Liver (tissue), 9 donors: ENCODE data around the gene FOLR1. TPM values are rescaled to one million over a fixed set of nuclear protein-coding genes. Genes with fewer than 3 reads are reported as not detected.

Experiments
- DNase-seq: peaks from one replicate; pipeline ENCODE4 v3.0.0-alpha.2; 2017; ENCODE audit warnings: low spot score
- H3K27ac ChIP-seq, 2 donors: one replicate each; pipeline ENCODE4 v1.7.0; 2013; ENCODE audit warnings: inconsistent platforms in 2 of 2, low read length in 2 of 2, control low read depth in 1 of 2, low read depth in 1 of 2, mild to moderate bottlenecking in 1 of 2
- H3K27me3 ChIP-seq, 4 donors: one replicate each; pipeline versions ENCODE4 v1.6.1 to v1.7.0; 2013; ENCODE audit warnings: low read length in 3 of 4, inconsistent platforms in 1 of 4, mild to moderate bottlenecking in 1 of 4, moderate library complexity in 1 of 4; ENCODE audit not compliant: control insufficient read depth in 4 of 4, insufficient read depth in 4 of 4
- H3K36me3 ChIP-seq, 4 donors: one replicate each; pipeline versions ENCODE4 v1.6.1 to v1.7.0; 2013; ENCODE audit warnings: low read length in 3 of 4, mild to moderate bottlenecking in 3 of 4, low read depth in 1 of 4, moderate library complexity in 1 of 4; ENCODE audit not compliant: control insufficient read depth in 4 of 4, insufficient read depth in 3 of 4
- H3K4me1 ChIP-seq, 4 donors: one replicate each; pipeline versions ENCODE4 v1.6.1 to v1.7.0; 2013; ENCODE audit warnings: low read length in 3 of 4, mild to moderate bottlenecking in 3 of 4, moderate library complexity in 1 of 4; ENCODE audit not compliant: control insufficient read depth in 4 of 4, insufficient read depth in 4 of 4
- H3K4me3 ChIP-seq, 3 donors: one replicate each; pipeline versions ENCODE4 v1.6.1 to v1.7.0; 2013; ENCODE audit warnings: low read length in 3 of 3, control low read depth in 1 of 3, low read depth in 1 of 3, mild to moderate bottlenecking in 1 of 3
- H3K9ac ChIP-seq, 2 donors: one replicate each; pipeline ENCODE4 v1.7.0; 2013; ENCODE audit warnings: low read length in 2 of 2, mild to moderate bottlenecking in 2 of 2, moderate library complexity in 2 of 2, control low read depth in 1 of 2, low read depth in 1 of 2
- H3K9me3 ChIP-seq, 4 donors: one replicate each; pipeline versions ENCODE4 v1.6.1 to v1.7.0; 2013; ENCODE audit warnings: low read length in 3 of 4; ENCODE audit not compliant: control insufficient read depth in 4 of 4
- EGR1 ChIP-seq, 2 donors: IDR thresholded peaks; 2 replicates each; pipeline ENCODE4 v1.6.1; 2016 to 2018; ENCODE audit warnings: antibody characterized with exemption in 2 of 2, low read depth in 2 of 2
- FOXA1 ChIP-seq: IDR thresholded peaks from 2 replicates; pipeline ENCODE4 v1.6.1; 2016; ENCODE audit warnings: antibody characterized with exemption
- FOXA2 ChIP-seq: IDR thresholded peaks from 2 replicates; pipeline ENCODE4 v1.6.1; 2016; ENCODE audit warnings: antibody characterized with exemption
- GABPA ChIP-seq, 2 donors: IDR thresholded peaks in 1 of 2; conservative IDR thresholded peaks in 1 of 2; 2 replicates each; pipeline ENCODE4 v1.6.1; 2016; ENCODE audit warnings: antibody characterized with exemption in 2 of 2, mild to moderate bottlenecking in 1 of 2, moderate library complexity in 1 of 2
- HNF4A ChIP-seq, 2 donors: conservative IDR thresholded peaks; 2 replicates each; pipeline ENCODE4 v1.6.1; 2016; ENCODE audit warnings: antibody characterized with exemption in 2 of 2, mild to moderate bottlenecking in 2 of 2
- HNF4G ChIP-seq: IDR thresholded peaks from 2 replicates; pipeline ENCODE4 v1.6.1; 2016; ENCODE audit warnings: antibody characterized with exemption
- JUND ChIP-seq, 2 donors: IDR thresholded peaks; 2 replicates each; pipeline ENCODE4 v1.6.1; 2016; ENCODE audit warnings: antibody characterized with exemption in 2 of 2
- NR2F2 ChIP-seq: IDR thresholded peaks from 2 replicates; pipeline ENCODE4 v1.6.1; 2016; ENCODE audit warnings: antibody characterized with exemption
- RAD21 ChIP-seq, 2 donors: IDR thresholded peaks; 2 replicates each; pipeline ENCODE4 v1.6.1; 2016; ENCODE audit warnings: antibody characterized with exemption in 2 of 2, mild to moderate bottlenecking in 2 of 2
- RXRA ChIP-seq, 2 donors: IDR thresholded peaks; 2 replicates each; pipeline ENCODE4 v1.6.1; 2017 to 2018; ENCODE audit warnings: antibody characterized with exemption in 2 of 2, mild to moderate bottlenecking in 1 of 2
- SP1 ChIP-seq: IDR thresholded peaks from 2 replicates; pipeline ENCODE4 v1.6.1; 2018; ENCODE audit warnings: antibody characterized with exemption, mild to moderate bottlenecking
- TAF1 ChIP-seq: conservative IDR thresholded peaks from 2 replicates; pipeline ENCODE4 v1.6.1; 2016; ENCODE audit warnings: antibody characterized with exemption, mild to moderate bottlenecking
- YY1 ChIP-seq: IDR thresholded peaks from 2 replicates; pipeline ENCODE4 v1.6.1; 2016; ENCODE audit warnings: antibody characterized with exemption, mild to moderate bottlenecking
- WGBS: extraction: QIAGEN DNeasy Blood & Tissue Kit; methylation state at CpG from one replicate; pipeline ENCODE4 v1.1.7; 2013; 5-methylcytosine and 5-hydroxymethylcytosine counted together
- polyA plus RNA-seq, 2 donors: library from polyadenylated mRNA; stranded (reverse) in 1 of 2; unstranded in 1 of 2; fragments of 200-250 nt in 1 of 2; fragments of >200 nt in 1 of 2; fragmentation: Nextera tagmentation in 1 of 2; extraction: Ambion mirVana in 1 of 2; gene quantifications; one replicate each; pipeline versions ENCODE4 v1.2.1 to v1.2.3, GENCODE V29; 2013 to 2015
- total RNA-seq, 2 donors: library from RNA; depleted of rRNA; stranded (reverse); fragments of >200 nt; gene quantifications; one replicate each; pipeline ENCODE4 v1.2.3, GENCODE V29; 2014
- TF ChIP-seq, protein P1 (sequence below): fragments of 150-350 bp; IDR thresholded peaks from 2 replicates; pipeline ENCODE4 v1.5.1; 2017; ENCODE audit warnings: improper control_type of control experiment, low read depth, low read length; ENCODE audit not compliant: missing input control
- TF ChIP-seq, protein P2 (sequence below): IDR thresholded peaks from 2 replicates; pipeline ENCODE4 v1.6.1; 2016; ENCODE audit warnings: antibody characterized with exemption
- TF ChIP-seq, protein P3 (sequence below): IDR thresholded peaks from 2 replicates; pipeline ENCODE4 v1.6.1; 2016; ENCODE audit warnings: antibody characterized with exemption
- TF ChIP-seq, protein P4 (sequence below): IDR thresholded peaks from 2 replicates; pipeline ENCODE4 v1.6.1; 2016; ENCODE audit warnings: antibody characterized with exemption, mild to moderate bottlenecking
- TF ChIP-seq, protein P5 (sequence below): IDR thresholded peaks from 2 replicates; pipeline ENCODE4 v1.6.1; 2016; ENCODE audit warnings: antibody characterized with exemption
- donor health status: healthy.
- donor health status: healthy.
- donor health status: healthy.
- donor health status: healthy.
- donor health status: healthy.

Gene FOLR1
- total and polyA plus RNA-seq, 4 donors: 0.06 to 0.21 (median 0.09) TPM; not detected in 1

DNA sequence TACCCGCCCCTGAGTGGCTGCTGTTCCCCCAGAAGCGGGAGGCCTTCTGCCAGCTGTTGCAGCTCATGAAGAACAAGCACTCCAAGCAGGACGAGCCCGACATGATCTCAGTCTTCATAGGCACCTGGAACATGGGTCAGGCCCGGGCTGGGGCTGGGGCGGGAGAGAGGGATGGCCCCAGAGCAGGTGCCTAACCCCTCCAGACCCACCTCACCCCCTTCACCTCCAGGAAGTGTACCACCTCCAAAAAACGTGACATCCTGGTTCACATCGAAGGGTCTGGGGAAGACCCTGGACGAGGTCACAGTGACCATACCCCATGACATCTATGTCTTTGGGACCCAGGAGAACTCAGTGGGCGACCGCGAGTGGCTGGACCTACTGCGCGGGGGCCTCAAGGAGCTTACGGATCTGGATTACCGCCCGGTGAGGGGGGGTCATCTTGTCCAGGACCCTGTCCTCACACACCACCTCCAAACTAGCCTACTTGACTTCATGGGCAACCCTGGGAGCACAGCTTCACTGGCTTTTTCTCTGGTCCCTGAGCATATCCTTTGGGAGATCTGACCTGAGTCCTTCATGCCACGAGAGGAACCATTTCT lies 38.9 kb downstream of the FOLR1 start:
- no peaks in the 10 kb centered on the region for H3K27me3 ChIP-seq
- no peak overlapping the region for H3K4me3 ChIP-seq
- H3K9me3 ChIP-seq: no peaks in the 10 kb centered on the region
- H3K27ac ChIP-seq: no peak overlapping the region
- no peak for TF ChIP-seq EGR1 (IDR thresholded peaks at IDR 0.05; ENCODE audit: low read depth in 2 of 2)
- no peak for TF ChIP-seq YY1
- TF ChIP-seq HNF4A (conservative IDR thresholded peaks at IDR 0.05): no peak
- no peak for TF ChIP-seq NR2F2
- TF ChIP-seq, protein P1, sequence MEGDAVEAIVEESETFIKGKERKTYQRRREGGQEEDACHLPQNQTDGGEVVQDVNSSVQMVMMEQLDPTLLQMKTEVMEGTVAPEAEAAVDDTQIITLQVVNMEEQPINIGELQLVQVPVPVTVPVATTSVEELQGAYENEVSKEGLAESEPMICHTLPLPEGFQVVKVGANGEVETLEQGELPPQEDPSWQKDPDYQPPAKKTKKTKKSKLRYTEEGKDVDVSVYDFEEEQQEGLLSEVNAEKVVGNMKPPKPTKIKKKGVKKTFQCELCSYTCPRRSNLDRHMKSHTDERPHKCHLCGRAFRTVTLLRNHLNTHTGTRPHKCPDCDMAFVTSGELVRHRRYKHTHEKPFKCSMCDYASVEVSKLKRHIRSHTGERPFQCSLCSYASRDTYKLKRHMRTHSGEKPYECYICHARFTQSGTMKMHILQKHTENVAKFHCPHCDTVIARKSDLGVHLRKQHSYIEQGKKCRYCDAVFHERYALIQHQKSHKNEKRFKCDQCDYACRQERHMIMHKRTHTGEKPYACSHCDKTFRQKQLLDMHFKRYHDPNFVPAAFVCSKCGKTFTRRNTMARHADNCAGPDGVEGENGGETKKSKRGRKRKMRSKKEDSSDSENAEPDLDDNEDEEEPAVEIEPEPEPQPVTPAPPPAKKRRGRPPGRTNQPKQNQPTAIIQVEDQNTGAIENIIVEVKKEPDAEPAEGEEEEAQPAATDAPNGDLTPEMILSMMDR: no peak
- TF ChIP-seq, protein P2, sequence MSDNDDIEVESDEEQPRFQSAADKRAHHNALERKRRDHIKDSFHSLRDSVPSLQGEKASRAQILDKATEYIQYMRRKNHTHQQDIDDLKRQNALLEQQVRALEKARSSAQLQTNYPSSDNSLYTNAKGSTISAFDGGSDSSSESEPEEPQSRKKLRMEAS: no peak
- H3K9ac ChIP-seq: no peak overlapping the region
- 95% methylated on average over 18 of the region's 18 CpGs for WGBS
- DNase-seq: no peak
- no peaks in the 10 kb centered on the region for H3K4me1 ChIP-seq
- peaks cover 25 to 75% (median 39%) of the 10 kb centered on the region in 4 donors for H3K36me3 ChIP-seq

DNA sequence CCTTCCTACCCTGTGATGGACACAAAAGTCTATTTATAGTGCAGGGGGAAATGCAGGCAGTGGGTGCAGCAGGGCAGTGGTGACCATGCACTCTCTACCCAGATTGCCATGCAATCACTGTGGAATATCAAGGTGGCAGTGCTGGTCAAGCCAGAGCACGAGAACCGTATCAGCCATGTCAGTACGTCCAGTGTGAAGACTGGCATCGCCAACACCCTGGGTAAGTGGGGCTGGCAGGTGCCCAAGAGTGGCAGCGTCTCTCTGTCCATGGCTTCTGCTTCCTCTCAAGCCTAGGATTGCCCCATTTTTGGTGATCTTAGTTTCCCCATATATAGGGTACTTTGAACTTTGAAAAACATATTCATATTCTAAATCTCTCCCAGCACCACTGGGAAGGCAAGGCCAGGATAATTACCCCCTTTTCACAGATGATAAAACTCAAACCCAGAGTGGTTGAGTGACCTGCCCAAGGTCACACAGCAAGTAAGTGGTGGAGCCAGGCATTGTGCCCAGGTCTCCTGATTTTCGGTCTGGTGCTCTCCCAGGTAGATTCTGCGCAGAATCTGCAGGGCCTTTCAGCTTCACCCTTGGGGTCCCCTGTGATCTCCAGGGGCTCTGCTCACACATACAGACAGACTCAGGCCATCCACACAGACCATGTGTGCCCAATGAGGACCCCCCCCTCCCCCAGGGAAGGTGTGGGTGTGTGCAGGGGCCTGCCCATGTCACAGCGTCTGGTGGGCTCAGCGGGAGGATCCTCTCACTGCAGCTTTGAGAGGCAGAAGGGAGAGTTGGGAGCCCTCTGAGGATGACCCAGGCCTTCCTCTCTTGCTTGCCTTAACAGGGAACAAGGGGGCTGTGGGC lies 39.7 kb downstream of the FOLR1 start:
- no peak overlapping the region for H3K4me3 ChIP-seq
- WGBS: 93% methylated on average over 9 of the region's 9 CpGs

More for the DNA sequence above, 39.7 kb downstream of the FOLR1 start:
- Histone ChIP-seq H3K9me3 (no peaks in the 10 kb centered on the region), H3K27me3 (no peaks in the 10 kb centered on the region), H3K4me1 (no peaks in the 10 kb centered on the region), H3K36me3 (peaks cover 25 to 83% (median 43%) of the 10 kb centered on the region in 4 donors), H3K9ac (no peak overlapping the region), H3K27ac (no peak overlapping the region)
- no peak for DNase-seq
- no peak for TF ChIP-seq TAF1
- TF ChIP-seq, protein P3, sequence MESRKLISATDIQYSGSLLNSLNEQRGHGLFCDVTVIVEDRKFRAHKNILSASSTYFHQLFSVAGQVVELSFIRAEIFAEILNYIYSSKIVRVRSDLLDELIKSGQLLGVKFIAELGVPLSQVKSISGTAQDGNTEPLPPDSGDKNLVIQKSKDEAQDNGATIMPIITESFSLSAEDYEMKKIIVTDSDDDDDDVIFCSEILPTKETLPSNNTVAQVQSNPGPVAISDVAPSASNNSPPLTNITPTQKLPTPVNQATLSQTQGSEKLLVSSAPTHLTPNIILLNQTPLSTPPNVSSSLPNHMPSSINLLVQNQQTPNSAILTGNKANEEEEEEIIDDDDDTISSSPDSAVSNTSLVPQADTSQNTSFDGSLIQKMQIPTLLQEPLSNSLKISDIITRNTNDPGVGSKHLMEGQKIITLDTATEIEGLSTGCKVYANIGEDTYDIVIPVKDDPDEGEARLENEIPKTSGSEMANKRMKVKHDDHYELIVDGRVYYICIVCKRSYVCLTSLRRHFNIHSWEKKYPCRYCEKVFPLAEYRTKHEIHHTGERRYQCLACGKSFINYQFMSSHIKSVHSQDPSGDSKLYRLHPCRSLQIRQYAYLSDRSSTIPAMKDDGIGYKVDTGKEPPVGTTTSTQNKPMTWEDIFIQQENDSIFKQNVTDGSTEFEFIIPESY: no peak
- no peak for TF ChIP-seq JUND (IDR thresholded peaks at IDR 0.05)
- TF ChIP-seq HNF4A (conservative IDR thresholded peaks at IDR 0.05): no peak
- no peak for TF ChIP-seq SP1
- TF ChIP-seq RAD21 (IDR thresholded peaks at IDR 0.05): no peak
- TF ChIP-seq GABPA (IDR thresholded peaks at IDR 0.05 in 1 of 2, conservative IDR thresholded peaks at IDR 0.05 in 1 of 2): no peak
- no peak for TF ChIP-seq FOXA2
- no peak for TF ChIP-seq RXRA (IDR thresholded peaks at IDR 0.05)
- no peak for TF ChIP-seq EGR1 (IDR thresholded peaks at IDR 0.05; ENCODE audit: low read depth in 2 of 2)
- TF ChIP-seq, protein P2: no peak
- TF ChIP-seq FOXA1: no peak
- no peak for TF ChIP-seq HNF4G
- TF ChIP-seq, protein P4, sequence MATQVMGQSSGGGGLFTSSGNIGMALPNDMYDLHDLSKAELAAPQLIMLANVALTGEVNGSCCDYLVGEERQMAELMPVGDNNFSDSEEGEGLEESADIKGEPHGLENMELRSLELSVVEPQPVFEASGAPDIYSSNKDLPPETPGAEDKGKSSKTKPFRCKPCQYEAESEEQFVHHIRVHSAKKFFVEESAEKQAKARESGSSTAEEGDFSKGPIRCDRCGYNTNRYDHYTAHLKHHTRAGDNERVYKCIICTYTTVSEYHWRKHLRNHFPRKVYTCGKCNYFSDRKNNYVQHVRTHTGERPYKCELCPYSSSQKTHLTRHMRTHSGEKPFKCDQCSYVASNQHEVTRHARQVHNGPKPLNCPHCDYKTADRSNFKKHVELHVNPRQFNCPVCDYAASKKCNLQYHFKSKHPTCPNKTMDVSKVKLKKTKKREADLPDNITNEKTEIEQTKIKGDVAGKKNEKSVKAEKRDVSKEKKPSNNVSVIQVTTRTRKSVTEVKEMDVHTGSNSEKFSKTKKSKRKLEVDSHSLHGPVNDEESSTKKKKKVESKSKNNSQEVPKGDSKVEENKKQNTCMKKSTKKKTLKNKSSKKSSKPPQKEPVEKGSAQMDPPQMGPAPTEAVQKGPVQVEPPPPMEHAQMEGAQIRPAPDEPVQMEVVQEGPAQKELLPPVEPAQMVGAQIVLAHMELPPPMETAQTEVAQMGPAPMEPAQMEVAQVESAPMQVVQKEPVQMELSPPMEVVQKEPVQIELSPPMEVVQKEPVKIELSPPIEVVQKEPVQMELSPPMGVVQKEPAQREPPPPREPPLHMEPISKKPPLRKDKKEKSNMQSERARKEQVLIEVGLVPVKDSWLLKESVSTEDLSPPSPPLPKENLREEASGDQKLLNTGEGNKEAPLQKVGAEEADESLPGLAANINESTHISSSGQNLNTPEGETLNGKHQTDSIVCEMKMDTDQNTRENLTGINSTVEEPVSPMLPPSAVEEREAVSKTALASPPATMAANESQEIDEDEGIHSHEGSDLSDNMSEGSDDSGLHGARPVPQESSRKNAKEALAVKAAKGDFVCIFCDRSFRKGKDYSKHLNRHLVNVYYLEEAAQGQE: no peak
- TF ChIP-seq, protein P5, sequence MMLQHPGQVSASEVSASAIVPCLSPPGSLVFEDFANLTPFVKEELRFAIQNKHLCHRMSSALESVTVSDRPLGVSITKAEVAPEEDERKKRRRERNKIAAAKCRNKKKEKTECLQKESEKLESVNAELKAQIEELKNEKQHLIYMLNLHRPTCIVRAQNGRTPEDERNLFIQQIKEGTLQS: no peak
- TF ChIP-seq YY1: no peak
- TF ChIP-seq, protein P1: no peak
- TF ChIP-seq NR2F2: no peak
